ENCODE measurements around the gene GRM4.

The GRM4 gene

DNA sequence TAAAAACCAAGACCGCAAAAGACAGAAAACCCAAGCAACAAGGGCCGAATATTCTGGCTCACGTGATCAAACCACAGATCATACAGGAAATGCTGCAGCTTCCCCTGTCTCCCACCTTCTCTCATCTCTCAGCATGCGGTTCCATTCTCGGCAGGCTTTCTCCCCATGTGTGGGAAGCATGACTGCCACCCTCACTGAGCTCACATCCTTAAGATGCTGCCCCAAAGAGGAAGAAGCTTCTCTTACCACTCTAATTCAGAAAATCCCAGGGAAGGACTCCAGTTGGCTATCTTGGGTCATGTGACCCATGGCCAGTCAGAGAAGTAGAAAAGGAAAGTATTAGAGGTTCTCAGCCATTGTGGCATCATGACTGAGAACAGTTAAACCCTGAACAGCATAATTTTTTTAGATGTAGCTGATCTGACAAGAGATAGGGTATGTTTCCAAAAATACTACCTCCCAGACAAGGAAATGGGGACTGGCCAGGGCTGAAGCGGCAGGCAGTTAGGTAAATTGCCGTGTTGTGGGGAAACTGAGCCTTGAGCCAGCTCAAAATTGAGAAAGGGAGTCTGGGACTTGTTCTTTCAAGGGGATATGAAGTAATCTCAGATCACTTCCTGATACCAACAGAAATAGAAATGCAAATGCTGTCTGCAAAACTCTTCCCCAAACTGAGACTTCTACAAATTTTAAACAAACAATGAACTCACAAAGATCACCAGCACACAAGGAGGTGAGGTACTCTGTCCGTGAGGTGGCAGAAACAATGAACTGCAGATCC is 37.1 kb upstream of the GRM4 start:
- no peak for TF ChIP-seq ZBTB7A (IDR thresholded peaks at IDR 0.05; ENCODE audit: low read depth)
- TF ChIP-seq USF1 (IDR thresholded peaks at IDR 0.05): peak; percentile 65

GRCh38 chr6:34181908-34182307 is 36.0 kb upstream of the GRM4 start:
- TF ChIP-seq NFIC (IDR thresholded peaks at IDR 0.05) (no peak), TCF12 (IDR thresholded peaks at IDR 0.05; ENCODE audit: low read depth) (no peak), YY1 (IDR thresholded peaks at IDR 0.05; ENCODE audit: low read depth) (no peak), EGR1 (IDR thresholded peaks at IDR 0.05) (no peak), FOXM1 (IDR thresholded peaks at IDR 0.05; ENCODE audit: borderline replicate concordance, low read depth) (no peak), TAF1 (IDR thresholded peaks at IDR 0.05; ENCODE audit: low read depth) (no peak), MAX (IDR thresholded peaks at IDR 0.05) (no peak), USF1 (IDR thresholded peaks at IDR 0.05) (no peak), ZBTB7A (IDR thresholded peaks at IDR 0.05; ENCODE audit: low read depth) (no peak), CREB1 (IDR thresholded peaks at IDR 0.05; ENCODE audit: low read depth) (no peak), RAD21 (IDR thresholded peaks at IDR 0.05; ENCODE audit: low read depth) (no peak), TEAD4 (IDR thresholded peaks at IDR 0.05) (no peak), EP300 (IDR thresholded peaks at IDR 0.05; ENCODE audit: borderline replicate concordance) (no peak), CEBPB (IDR thresholded peaks at IDR 0.05) (no peak)
- TF ChIP-seq, protein P1, sequence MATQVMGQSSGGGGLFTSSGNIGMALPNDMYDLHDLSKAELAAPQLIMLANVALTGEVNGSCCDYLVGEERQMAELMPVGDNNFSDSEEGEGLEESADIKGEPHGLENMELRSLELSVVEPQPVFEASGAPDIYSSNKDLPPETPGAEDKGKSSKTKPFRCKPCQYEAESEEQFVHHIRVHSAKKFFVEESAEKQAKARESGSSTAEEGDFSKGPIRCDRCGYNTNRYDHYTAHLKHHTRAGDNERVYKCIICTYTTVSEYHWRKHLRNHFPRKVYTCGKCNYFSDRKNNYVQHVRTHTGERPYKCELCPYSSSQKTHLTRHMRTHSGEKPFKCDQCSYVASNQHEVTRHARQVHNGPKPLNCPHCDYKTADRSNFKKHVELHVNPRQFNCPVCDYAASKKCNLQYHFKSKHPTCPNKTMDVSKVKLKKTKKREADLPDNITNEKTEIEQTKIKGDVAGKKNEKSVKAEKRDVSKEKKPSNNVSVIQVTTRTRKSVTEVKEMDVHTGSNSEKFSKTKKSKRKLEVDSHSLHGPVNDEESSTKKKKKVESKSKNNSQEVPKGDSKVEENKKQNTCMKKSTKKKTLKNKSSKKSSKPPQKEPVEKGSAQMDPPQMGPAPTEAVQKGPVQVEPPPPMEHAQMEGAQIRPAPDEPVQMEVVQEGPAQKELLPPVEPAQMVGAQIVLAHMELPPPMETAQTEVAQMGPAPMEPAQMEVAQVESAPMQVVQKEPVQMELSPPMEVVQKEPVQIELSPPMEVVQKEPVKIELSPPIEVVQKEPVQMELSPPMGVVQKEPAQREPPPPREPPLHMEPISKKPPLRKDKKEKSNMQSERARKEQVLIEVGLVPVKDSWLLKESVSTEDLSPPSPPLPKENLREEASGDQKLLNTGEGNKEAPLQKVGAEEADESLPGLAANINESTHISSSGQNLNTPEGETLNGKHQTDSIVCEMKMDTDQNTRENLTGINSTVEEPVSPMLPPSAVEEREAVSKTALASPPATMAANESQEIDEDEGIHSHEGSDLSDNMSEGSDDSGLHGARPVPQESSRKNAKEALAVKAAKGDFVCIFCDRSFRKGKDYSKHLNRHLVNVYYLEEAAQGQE (IDR thresholded peaks at IDR 0.05; ENCODE audit: low read depth): no peak

- TF ChIP-seq MAX (IDR thresholded peaks at IDR 0.05): no peak
- TF ChIP-seq TAF1 (IDR thresholded peaks at IDR 0.05; ENCODE audit: low read depth): no peak
- no peak for TF ChIP-seq TEAD4 (IDR thresholded peaks at IDR 0.05)
- TF ChIP-seq ZBTB7A (IDR thresholded peaks at IDR 0.05; ENCODE audit: low read depth): no peak
- no peak for TF ChIP-seq YY1 (IDR thresholded peaks at IDR 0.05; ENCODE audit: low read depth)
Observed at GRCh38 chr6:34179106-34179720, 33.3 kb upstream of the GRM4 start.

- no peak for TF ChIP-seq MAX (IDR thresholded peaks at IDR 0.05)
- TF ChIP-seq TEAD4 (IDR thresholded peaks at IDR 0.05): no peak
Observed at GRCh38 chr6:34178357-34179105, 32.6 kb upstream of the GRM4 start.

GRCh38 chr6:34177181-34177591 is 31.3 kb upstream of the GRM4 start:
- TF ChIP-seq TCF12 (IDR thresholded peaks at IDR 0.05; ENCODE audit: low read depth) (no peak), CREB1 (IDR thresholded peaks at IDR 0.05; ENCODE audit: low read depth) (no peak), YY1 (IDR thresholded peaks at IDR 0.05; ENCODE audit: low read depth) (no peak), CEBPB (IDR thresholded peaks at IDR 0.05) (no peak), MAX (IDR thresholded peaks at IDR 0.05) (no peak), TEAD4 (IDR thresholded peaks at IDR 0.05) (no peak), ZBTB7A (IDR thresholded peaks at IDR 0.05; ENCODE audit: low read depth) (no peak), NFIC (IDR thresholded peaks at IDR 0.05) (no peak)
- TF ChIP-seq, protein P1 (IDR thresholded peaks at IDR 0.05; ENCODE audit: low read depth): no peak
